HG02759 (cell line): Measurements from ENCODE around the gene SYT1.

ENCODE experiments used
- ATAC-seq: cut with Tn5 transposase; IDR thresholded peaks from one replicate; pipeline ENCODE4 v1.9.1; 2021; ENCODE audit warnings: mild to moderate bottlenecking, moderate library complexity; ENCODE audit not compliant: unreplicated experiment

Gene SYT1

DNA sequence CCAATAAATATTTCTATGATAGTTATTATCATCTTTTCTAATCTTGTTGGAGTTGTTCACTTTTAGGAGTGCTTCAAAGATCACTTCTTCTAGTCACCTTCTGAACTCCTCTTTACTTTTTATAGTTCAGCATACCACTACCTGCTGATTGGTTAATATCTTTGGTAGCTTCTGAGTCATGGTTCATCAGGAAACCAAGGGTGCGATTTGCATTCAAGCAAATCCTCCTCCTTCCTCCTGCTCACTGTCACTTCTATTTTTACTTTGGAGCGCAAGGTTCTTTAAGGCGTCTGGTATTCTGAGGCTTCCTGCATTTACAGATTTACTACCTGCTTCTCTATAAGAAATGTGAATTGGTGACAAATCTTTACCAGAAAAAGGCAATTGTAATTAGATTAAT is 24.0 kb downstream of the SYT1 start:
- peak; percentile 98 for ATAC-seq

DNA sequence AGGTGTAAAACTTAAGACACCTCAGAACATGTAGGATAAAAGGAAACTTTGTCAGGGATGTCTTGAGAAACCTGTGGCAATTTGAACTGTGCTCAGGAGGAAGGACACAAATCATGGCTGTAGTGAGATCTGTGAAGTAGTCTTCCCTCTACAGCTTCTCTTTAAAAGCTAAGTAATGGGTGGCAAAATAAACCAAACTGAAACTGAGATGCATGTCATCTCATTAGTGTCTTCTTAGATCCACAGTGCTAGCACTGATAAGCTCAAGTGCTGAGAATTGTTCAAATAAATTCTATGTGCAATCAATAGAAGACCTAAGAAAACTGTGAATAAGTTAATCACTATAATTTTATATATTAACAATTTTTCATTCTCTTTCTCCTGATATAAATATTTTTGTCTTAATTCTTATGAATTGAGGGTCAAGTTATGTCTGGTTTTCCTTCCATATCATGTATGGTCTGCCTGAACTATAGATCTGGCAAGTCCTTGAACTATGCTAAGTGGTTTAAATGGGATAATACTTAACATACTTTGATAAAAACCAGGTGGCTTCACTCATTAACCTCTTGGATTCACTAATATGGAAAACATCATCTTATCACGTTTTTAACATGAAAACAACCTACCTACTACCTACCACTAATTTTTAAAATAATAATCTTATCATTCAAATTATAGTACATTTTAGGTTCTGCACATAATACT is 27.2 kb downstream of the SYT1 start:
- no peak for ATAC-seq

DNA sequence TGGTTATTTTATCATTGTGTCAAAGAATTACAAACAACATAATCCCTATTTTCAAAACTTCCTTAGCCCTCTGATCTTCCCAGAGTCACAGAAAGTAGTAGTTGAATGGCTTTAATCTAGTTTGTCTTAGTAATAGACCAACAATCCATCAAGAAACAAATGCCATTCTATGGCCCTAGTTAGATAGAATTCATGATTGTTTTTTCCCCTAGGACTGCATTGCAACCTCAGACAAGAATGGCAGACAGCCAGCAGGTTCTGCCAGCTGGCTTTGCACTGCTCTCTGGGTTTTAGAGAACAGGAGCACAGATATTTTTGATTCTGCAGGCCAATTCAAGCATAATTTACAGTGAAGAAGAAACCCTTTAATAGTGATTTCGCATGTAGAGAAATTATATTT is 33.8 kb downstream of the SYT1 start:
- no peak for ATAC-seq

DNA sequence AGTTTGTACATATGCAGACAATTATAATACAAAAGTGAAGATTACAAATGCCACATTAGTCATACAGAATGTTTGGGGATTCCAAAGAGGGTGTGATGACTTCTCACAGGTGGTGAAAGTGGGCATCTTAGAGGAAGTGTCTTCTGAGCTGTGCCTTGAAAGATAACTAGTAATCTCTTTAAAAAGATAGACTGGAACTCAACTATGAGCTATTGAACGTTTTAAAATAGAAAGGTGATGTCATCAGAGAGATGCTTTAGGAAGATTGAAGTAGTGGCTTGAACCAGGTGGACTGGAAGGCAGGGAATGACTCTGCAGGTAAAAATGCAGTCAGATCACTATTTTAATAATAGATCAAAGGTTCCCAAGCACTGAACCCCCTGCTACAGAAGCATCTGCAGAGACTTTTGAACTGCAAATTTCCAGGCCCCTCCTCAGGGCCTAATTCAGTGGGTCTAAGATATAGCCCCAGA is 50.3 kb downstream of the SYT1 start:
- ATAC-seq: no peak

DNA sequence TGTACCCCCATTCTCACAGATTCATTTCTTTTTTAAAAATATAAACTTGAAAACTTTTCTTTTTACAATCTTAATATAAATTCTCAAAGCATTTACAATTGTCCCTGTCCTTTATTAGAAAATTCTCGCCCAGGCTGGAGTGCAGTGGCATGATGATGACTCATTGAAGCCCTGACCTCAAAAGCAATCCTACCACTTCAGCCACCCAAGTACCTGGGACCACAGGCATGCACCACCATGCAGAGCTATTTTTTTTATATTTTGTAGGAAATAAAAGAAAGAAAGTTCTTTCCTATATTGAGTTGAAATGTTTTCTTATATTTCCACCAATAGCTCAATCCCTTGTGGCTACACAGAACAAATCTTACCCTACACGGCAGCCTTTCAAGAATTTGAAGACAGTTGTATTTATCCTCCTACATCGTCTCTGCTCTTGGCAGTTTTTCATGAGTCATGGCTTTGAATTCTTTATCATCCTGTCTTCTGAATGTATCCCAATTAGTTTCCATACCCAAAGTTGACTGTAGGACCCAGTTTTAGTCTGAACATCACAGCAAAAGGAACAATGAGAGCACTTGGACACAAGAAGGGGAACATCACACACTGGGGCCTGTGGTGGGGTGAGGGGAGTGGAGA is 52.4 kb downstream of the SYT1 start:
- ATAC-seq: no peak

DNA sequence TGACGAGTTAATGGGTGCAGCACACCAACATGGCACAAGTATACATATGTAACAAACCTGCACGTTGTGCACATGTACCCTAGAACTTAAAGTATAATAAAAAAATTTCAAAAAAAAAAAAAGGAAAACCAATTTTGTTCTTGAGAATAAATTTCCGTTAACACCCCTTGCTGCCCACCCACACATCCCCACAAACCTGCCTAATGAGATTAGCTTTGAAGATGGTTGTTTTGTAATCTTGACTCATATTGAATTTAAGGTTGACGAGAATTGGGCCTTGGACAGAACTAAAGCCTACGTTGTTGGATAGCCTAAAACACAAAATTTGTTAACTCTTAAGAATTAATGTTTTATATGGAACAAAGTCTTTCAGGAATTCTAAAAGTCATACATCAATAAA is 52.9 kb downstream of the SYT1 start:
- no peak for ATAC-seq

DNA sequence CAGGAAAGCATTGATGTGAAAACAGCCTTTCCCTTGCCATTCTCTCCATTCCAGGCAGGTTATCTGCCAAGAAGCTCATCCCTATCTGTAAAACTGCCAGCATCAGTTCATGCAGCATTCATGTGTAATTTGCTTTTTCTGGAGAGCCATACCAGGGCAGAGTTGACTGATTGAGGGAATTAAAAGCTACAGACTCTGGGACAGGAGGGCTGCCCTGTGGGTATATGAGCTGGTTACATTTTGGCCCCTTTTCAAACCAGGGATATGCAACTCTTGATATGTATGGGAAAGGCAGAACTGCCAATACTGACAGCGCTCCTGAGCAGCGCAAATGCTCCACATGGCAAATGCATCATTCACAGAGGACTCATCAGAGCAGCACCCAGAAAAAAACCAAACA is 53.7 kb downstream of the SYT1 start:
- no peak for ATAC-seq

DNA sequence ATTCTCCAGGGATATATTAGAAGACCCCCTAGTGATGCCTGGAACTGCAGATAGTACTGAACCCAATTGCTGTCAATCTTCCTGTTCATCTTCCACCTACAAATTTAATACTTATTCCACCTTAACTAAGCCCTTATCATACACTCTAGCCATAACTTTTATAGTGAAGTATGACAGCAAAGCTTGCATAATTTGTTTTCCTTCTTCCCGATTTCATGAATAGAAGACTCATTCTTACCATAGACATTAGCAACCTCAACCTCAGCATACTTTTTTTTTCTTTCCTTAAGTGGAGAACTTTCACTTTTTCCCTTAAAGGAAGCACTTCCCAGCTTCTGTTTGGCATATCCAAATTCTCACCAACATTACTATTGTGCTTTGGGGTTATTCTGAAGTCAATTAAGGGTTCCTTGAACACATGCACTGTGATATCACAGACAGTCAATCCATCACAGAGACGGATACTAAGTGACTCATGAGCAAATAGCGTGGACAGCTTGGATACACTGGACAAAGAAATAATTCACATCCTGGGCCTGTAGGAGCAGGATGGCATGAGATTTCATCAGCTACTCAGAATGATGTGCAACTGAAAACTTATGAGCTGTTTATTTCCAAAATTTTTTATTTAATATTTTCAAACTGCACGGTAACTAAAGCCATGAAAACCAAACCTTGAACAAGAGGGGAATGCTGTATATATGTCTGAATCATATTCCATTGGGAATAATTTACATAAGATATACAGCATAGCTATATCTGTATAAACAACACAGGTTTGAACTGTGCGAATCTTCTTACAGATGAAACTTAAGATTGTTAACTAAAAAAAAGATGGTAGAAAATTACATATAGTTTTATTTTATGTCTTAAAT is 63.9 kb downstream of the SYT1 start:
- no peak for ATAC-seq

DNA sequence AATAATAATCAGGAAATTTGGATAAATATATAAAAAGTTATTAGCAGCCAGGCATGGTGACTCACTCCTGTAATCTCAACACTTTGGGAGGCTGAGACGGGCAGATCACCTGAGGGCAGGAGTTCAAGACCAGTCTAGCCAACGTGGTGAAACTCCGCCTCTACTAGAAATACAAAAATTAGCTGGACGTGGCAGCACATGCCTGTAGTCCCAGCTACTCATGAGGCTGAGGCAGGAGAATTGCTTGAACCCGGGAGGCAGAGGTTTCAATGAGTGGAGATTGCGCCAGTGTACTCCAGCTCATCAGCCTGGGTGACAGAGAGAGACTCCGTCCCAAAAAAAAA is 64.5 kb downstream of the SYT1 start:
- ATAC-seq: no peak

DNA sequence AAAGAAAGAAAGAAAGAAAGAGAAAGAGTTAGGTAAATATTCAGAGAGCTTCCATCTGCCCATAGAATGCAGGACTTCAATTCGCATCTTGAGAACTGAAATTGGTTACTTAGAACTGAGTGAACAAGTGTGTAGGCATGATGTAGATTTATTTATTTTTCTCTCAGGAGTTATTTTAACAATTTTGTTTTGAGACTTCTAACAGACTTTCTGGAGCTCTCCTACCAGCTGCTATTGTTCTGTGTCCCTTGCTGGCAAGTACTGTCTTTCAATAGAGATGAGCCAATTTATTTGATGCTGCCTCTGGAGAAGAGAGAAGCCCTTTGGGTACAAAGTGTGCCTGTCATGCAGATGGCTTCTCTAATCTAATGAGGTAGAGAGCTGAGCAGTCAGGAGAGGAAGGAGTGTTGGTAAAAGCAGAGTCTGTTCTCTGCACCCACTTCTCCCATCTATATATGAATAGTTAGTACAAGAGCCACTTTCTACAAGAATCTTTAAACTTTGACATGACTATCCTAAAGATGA is 67.0 kb downstream of the SYT1 start:
- ATAC-seq: no peak

DNA sequence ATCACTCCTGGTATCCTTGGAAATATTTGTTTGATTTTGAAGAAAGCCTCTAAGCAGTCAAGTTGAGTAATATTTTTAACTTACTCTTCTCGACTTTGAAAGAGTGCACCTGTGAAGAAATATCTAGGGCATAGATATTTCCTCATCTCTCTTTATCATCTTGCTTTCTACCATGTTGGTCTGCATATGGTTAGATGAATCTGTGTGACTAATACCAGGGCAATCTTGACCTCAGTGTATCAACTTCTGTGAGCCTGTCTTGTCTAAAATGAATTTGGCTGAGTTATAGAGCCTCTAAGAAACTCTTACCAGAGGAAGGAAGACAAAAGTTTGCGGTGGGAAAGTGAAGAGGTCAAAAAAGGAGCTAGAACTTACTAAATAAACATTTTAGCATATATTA is 68.4 kb downstream of the SYT1 start:
- no peak for ATAC-seq

DNA sequence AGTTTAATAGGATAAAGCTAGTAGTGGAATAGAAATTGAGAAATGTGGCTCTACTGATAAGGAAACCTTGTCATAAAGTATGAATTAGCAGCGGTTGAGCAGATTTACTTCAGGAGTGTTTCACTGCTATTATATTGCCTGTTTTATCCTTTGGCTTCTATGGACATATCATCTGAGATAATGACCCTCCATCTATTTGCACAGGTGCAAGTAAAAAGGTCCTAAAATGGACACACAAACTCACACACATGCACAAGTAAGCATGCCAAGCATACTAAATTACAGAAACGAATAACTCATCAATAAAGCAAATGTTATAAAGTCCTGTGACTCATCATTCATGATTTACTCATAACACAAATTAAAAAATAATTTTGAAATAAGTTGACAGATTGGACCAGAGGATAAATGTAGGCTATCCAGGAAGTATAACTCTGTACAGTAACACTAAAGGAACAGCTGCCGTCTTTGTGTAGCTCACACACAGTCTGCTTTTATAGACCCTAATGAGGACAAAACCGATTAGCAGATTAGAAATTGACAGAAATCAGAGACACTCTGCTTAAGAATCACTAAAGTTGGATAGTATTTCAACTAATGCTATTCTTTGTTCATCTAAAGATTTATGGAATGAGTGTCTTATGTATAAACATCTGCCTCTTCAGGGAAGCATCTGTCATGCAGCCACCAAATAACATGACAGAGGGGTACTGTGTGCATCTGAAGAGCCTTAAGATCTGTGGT is 73.9 kb downstream of the SYT1 start:
- no peak for ATAC-seq

DNA sequence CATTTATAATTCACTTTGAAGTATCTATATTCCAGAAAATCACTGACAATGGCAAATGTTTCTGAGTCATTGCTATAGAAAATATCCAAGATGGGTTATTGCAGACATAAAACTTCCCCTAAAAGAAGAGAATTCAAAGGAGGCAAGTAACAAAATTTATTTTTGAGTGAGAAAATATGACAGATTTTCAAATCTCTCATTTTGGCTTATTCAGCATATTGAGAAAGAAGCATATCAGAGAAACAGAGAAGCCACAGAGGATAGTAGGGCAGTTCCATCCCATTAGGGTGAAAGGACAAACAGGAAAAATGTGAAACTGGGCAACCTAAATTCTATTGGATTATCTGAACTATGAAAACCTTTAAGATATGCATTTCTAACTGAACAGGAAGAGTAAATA is 85.0 kb downstream of the SYT1 start:
- no peak for ATAC-seq

DNA sequence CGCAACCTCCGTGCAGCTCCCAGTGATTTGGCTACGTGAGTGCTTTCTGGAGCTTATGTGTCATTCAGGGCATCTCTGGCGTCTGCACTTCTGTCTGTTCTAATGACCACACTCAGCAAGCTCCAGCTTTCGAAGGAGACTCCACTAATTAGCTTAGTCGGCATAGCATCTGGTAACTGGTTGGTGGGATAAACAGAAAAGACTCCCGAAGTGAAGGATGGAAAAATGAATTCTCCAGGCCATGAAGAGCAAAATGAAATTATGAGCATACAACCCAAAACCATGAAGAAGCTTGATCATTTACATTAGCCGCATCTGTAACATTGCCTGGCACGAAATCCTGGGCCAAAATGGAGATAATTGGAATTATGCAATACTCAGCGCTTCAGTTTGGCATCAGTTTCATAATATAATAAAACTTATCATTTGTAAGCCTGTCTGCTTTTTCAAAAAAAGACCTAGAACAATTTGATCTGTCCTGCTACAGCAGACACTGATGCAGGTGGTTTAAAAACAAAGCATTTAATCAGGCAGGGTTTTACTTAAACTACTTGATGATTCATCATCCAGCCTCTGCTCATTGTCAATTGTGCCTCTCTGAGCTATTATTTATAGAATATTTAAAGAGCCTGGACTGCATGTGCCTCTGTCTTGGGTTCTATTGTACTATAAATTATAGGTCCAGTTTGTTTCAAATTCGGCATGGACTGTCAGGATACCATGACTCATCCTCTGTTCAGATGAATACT is 87.4 kb downstream of the SYT1 start:
- no peak for ATAC-seq

DNA sequence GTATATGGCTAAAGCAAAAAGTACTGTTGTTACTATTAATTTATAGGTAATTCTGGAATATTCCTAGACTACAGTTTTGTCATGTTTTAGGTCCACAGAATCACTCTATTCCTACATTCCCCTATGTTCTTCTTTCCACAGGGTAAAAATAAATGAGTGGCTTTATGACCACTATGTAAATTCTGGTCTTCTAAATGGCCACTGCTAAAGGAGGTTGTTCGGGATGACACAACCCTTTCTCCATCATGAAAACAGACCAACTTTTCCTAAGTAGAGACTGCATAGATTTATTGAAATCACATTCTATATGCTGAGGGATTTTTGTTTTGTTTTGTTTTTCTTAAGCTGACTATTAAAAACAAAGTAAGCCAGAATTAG is 88.0 kb downstream of the SYT1 start:
- no peak for ATAC-seq

DNA sequence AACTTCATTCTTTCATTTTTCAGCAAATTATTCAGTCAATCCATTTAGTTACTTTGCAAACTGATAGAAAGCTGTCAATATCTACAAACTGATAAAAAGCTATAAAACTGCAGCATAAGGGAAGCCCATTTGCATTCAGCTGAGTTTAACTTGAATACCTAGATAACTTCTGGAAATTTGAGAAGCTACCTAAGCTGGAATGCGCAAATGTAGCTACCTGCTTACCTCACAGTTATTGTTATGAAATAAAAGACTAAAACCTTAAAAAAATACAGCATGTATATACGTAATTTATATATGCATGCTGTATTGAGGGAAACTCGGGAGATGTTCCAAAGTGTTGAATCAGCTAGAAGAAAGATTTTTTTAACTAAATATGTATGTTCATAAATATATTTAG is 94.4 kb downstream of the SYT1 start:
- ATAC-seq: no peak

DNA sequence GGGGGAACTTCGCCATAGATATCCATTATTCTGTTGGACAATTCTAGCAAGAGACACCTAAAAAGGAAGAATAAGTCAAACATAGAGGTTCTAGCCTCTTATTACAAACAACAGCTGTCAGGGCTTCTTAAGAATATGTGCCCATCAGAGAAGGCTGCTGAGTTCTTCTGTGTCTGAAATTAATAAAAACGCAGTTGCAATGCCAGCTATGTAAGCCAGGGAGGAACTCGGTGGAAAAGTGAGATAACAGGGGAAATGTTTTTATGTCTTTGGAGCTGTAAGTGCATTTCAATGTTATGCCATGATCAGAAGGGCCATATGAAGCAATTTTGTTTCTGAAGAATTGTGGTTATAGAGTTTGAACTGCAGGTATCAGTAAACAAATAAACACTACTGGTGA is 95.0 kb downstream of the SYT1 start:
- no peak for ATAC-seq

DNA sequence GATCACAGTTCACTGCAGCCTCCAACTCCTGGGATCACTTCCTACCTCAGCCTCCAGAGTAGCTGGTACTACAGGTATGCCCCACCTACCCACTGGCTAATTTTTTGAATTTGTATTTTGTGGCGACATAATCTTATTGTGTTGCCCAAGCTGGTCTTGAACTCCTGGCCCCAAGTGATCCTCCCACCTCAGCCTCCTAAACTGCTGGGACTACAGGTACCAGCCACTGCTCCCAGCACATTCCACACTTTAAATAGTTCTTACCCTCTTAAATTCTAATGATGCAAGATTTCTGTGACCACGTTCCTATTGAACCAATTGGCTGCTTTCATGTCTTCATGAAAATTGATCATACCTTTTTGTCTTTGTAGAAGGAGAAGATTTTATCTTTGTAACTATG is 96.6 kb downstream of the SYT1 start:
- no peak for ATAC-seq

DNA sequence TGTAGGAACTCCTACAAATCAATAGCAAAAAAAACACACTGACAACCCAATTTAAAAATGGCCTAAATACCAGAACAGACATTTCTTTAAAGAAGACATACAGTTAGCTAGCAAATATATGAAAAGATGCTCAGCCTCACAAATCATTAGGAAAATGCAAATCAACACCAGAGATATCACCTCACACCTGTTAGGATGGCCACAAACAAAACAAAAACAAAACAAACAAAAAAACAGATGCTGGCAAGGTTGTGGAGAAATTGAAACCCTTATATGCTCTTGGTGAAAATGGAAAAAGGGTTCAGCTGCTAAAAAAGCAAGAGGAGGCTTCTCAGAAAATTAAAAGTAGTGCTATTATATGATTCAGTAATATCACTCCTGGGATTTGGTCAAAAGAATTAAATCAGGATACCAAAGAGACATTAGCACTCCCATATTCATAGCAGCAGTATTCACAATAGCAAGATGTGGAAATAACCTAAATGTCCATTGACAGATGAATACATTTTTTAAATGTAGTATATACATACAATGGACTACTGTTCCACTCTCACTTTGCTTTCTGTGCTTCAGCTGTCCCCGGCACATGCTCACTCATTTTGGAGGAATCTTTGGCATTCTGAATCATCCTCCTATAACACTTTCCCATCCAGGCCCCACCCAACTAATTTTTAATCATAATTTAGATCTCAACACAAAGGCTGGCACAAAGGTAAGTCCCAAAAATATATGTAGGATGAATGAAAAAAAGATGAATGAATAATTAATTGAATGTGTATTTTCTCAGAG is 99.1 kb downstream of the SYT1 start:
- no peak for ATAC-seq

DNA sequence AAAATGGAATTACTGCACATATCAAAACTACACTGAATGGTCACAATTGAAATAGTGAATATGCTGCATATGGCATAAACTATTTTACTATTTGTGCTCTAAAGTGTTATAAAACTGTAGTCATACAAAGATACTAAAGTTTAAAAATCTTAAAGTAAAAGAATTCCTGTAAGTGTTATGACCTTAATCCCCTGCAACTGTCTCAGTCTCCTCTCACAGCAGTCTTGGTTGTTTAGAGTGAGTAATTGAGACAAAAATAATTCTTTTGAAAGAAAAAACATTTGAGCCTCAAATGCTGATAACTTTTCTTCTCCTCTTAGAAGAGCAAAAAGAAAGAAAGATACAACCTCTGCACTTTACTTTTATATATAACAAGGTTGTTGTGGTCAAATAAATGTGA is 99.9 kb downstream of the SYT1 start:
- ATAC-seq: no peak
